NCI-H146 treated with DMSO at 0.1 percent for 48 hours (cell line): ENCODE data around the gene IFNA13.
"Not testable (repeated sequence)": the region's sequence is repeated elsewhere in the genome, so short reads cannot be mapped to it uniquely, and the experiment has no call there.

Experiments used
- DNase-seq: peaks from one replicate; lab custom pipeline; 2025; ENCODE audit not compliant: unreplicated experiment; lab: John Stamatoyannopoulos, UW

Gene IFNA13

GRCh38 chr9:21367957-21368356, at the start of gene IFNA13:
IFNA13 (minus strand) TSS chr9:21368057; CDS start chr9:21368010, 47 bp downstream.
- DNase-seq, result no peak

GRCh38 chr9:21415493-21416267, 47.8 kb upstream of the IFNA13 start:
- DNase-seq, result no peak

GRCh38 chr9:21414220-21414940, 46.5 kb upstream of the IFNA13 start:
- DNase-seq, result no peak

- DNase-seq, result no peak
These were observed 45.8 kb upstream of the IFNA13 start for GRCh38 chr9:21413624-21414023.

GRCh38 chr9:21413151-21413550, 45.3 kb upstream of the IFNA13 start:
- no peak for DNase-seq

- no peak for DNase-seq
These were observed 44.2 kb upstream of the IFNA13 start for GRCh38 chr9:21412107-21412506.

GRCh38 chr9:21408817-21409216, 41.0 kb upstream of the IFNA13 start, which contains the start of gene IFNA8:
IFNA8 (plus strand) TSS chr9:21409117; CDS start chr9:21409177, 60 bp downstream.
- no peak for DNase-seq

GRCh38 chr9:21404146-21404545, 36.3 kb upstream of the IFNA13 start:
- DNase-seq, result no peak

- no peak for DNase-seq
These were observed 34.8 kb upstream of the IFNA13 start for GRCh38 chr9:21402386-21403251.

GRCh38 chr9:21399956-21400355, 32.1 kb upstream of the IFNA13 start:
- DNase-seq, result no peak

GRCh38 chr9:21398955-21399489, 31.2 kb upstream of the IFNA13 start:
- DNase-seq, result no peak

- DNase-seq, result no peak
These were observed 28.2 kb upstream of the IFNA13 start for GRCh38 chr9:21395778-21396717.

- DNase-seq, result no peak
These were observed 24.4 kb upstream of the IFNA13 start for GRCh38 chr9:21392270-21392669.

- DNase-seq, result no peak
These were observed 17.3 kb upstream of the IFNA13 start, which contains the start of gene IFNA2 for GRCh38 chr9:21385131-21385670. IFNA2 (minus strand) TSS chr9:21385398; CDS start chr9:21385329, 69 bp downstream.

- no peak for DNase-seq
These were observed 15.8 kb upstream of the IFNA13 start for GRCh38 chr9:21383627-21384026.

- DNase-seq, result no peak
These were observed 13.8 kb upstream of the IFNA13 start for GRCh38 chr9:21381448-21382339.

- DNase-seq, result not testable (repeated sequence)
These were observed 3.6 kb upstream of the IFNA13 start for GRCh38 chr9:21371467-21371866.

- not testable (repeated sequence) for DNase-seq
These were observed 688 bp downstream of the IFNA13 start for GRCh38 chr9:21367169-21367568.

- no peak for DNase-seq
These were observed 5.6 kb downstream of the IFNA13 start for GRCh38 chr9:21362287-21362686.
